GM18909 (cell line): Measurements from ENCODE around the gene EOGT.

Experiments
- ATAC-seq: cut with Tn5 transposase; IDR thresholded peaks from one replicate; pipeline ENCODE4 v1.9.1; 2021; ENCODE audit warnings: mild to moderate bottlenecking; ENCODE audit not compliant: unreplicated experiment, poor library complexity

EOGT gene

DNA sequence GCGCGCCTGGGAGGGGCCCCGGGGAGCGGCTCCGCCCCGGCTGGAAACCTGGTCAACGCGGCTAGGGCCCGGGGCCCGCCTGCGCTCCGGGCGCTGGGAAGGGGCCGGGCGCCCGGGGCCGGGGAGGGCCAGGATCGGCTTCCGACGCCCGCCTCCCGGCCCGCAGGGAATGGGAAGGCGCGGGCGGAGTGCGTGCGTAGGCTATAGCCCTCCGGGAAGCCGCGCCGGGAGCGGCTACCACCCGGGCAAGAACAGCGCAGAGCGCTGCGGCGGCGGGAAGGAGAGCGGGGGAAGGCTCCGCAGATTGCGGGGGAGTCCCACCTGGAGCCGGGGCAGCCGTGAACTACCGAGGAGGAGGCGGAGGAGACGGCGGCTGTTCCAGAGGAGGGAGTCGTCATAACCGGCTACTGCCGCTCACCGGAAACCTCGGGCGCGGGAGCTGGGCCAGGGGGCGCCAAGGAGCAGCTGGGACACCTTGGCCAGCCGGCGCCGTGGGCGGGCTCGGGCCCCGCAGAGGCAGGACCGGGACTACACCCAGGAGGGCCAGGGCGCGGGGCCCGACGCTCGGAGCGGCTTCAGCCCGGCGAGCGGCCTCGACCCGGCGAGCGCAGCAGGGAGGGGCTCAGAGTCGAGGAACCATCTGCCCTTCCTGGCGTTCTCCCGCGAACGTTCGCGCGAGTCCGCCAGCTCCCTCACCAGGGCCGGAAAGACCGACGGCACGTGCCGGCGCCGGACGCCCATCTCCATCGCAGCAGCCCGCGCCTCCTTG is at the start of gene EOGT:
TSS of gene EOGT (minus strand) at position 432 of the 769 bp plus-strand sequence. CDS start 3,838 bp downstream, outside the sequence.
- ATAC-seq, result peak; percentile 85

- ATAC-seq, result no peak
These were observed 46.2 kb upstream of the EOGT start for GRCh38 chr3:69059688-69060087.

DNA sequence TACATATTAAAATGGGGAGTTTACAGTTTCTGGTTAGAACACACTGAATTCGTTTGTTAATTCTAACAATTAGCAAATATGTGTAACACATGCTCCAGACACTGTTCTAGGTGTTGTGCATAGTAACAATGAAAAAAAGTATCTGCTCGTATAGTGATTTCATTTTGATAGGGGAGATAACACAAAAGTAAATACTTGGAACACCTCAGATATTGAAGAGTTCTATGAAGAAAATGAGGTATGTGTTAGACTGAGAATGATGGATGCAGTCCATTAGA is 45.4 kb upstream of the EOGT start:
- no peak for ATAC-seq

DNA sequence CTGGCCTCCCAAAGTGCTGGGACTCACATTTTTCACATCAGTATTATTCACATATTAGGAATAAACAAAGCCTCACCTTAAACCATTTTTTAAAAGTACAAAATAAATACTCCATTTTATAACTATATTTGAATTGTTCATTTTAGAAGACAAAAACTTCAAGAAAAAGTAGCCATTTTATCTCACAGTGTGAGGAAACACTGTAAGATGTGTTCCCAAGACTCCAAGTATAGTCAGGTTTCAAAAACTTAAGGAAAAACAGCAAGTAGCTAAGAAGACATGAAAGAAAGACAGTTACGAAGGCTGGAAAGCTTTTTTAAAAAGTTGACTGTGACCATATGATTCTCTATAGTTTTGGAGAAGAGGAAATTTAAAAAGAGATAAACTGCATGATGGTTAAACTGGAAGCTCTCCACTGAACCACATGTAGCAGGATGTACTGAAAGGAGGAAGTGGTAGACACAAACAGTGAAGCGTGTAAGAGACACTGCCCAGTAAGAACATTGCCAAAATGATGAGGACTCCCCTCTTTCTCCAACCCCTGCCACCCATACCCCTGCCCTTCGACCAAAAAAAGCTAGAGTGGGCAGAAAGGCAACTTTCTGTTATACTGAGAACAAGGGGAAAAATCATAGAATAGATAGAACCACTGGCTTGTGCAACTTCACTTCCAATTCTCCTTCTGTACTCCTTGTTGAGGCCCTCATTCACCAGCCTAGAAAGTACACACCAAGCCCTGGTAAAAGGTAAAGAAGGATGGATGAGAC is 44.9 kb upstream of the EOGT start:
- ATAC-seq, result peak; percentile 99

GRCh38 chr3:69052472-69052898 is 39.0 kb upstream of the EOGT start:
- peak; percentile 7 for ATAC-seq

- peak; percentile 97 for ATAC-seq
These were observed 38.4 kb upstream of the EOGT start, which contains the start of gene TMF1 for GRCh38 chr3:69051756-69052471. Gene TMF1 (minus strand): TSS chr3:69052333. CDS start chr3:69052086, 247 bp downstream.

DNA sequence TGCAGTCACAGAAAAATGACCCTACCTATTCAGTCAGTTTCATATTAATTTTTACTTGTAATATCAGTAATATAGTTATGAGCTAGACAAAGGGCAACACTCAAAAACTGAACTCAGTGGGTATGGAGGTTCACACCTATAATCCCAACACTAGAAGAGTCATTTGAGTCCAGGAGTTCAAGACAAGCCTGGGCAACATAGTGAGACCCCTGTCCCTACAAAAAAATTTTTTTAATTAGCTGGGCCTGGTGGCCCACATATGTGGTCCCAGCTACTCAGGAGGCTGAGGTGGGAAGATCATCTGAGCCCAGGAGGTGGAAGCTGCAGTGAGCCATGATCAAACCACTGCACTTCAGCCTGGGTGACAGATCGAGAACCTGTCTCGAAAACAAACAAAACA is 35.5 kb upstream of the EOGT start:
- no peak for ATAC-seq

- no peak for ATAC-seq
These were observed 31.1 kb upstream of the EOGT start for GRCh38 chr3:69044608-69045007.

GRCh38 chr3:69033470-69033869 is 20.0 kb upstream of the EOGT start:
- ATAC-seq, result no peak

DNA sequence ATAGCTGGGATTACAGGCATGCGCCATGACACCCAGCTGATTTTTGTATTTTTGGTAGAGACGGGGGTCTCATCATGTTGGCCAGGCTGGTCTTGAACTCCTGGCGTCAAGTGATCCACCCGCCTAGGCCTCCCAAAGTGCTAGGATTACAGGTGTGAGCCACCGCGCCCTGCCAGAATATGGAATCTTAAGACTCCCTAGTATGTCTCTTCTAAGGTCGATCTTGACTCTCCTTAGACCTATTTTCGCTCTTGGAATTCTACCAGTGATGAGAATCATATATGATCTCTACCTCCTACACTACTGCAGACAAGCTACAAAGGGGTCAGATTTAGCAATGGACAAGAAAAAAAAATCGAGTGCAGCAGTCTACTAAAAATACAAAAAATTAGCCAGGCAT is 19.3 kb upstream of the EOGT start:
- ATAC-seq, result no peak

- no peak for ATAC-seq
These were observed 18.7 kb upstream of the EOGT start for GRCh38 chr3:69032142-69032541.

DNA sequence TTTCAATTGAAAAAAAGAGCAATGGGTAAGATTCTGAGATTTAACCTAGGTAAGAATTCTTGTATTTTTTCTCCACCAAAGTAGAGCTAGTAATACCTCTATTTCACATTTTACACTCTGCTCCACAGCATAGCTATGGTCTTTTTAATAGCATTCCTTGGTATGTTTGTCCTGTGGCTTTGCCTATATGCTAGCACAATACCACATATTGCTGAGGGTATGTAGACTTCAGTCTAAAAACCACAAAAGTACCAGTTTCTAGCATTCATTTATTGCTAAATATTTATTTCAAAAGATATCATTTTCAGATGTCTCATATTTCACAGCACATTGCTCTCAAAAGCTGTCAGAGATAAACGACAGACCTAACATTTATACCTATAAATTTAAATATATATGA is 18.2 kb upstream of the EOGT start:
- ATAC-seq, result no peak

- ATAC-seq, result no peak
These were observed 7.4 kb upstream of the EOGT start for GRCh38 chr3:69020857-69021256.

DNA sequence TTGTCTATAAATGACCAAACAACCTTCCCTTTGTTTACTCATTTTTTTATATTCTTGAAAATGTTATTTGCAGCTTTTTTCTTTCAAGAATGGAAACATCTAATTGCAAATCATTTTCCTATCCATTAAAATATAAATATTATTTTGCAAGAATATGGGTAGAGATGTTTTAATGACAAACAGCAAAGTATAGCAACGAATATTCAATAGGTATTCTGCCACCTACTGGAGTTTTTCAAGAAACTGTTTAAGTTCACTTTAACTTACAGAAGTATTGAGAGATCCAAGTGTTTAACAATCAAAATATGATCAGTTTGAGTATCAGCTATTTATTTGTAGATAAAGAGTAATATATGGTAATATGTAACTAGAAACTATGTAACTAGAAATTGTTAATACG is 6.9 kb upstream of the EOGT start:
- no peak for ATAC-seq

GRCh38 chr3:69016901-69017300 is 3.4 kb upstream of the EOGT start:
- ATAC-seq, result no peak

- ATAC-seq, result no peak
These were observed 2.6 kb upstream of the EOGT start for GRCh38 chr3:69016102-69016501.

GRCh38 chr3:69014022-69014580 is 617 bp upstream of the EOGT start:
- no peak for ATAC-seq

DNA sequence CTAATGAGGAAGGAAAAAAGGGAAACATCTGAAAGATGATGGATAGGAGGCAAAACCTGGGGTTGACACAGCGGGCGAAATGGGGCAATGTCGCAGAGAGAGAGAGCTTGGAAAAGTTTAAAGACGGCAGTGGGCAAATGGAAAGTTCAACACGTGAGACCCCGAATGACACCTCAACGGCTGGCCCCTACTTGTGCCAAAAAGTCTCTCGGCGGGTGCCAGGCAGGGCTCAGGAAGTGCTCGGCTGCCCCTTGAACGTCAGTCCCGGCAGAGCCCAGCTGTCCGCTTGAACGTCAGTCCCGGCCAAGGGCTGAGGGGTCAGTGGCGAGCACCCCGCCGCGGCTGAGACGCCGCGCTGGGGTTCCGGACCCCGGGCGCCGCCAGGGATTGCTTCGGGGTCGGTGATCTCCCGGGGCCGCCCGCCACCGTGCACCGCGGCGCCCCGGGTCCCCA is 658 bp downstream of the EOGT start:
- ATAC-seq, result peak; percentile 57

- no peak for ATAC-seq
These were observed 1.2 kb downstream of the EOGT start for GRCh38 chr3:69012100-69012799.

- no peak for ATAC-seq
These were observed 2.3 kb downstream of the EOGT start for GRCh38 chr3:69011096-69011730.
